Breast epithelium (tissue), 3 donors: ENCODE data around the gene ZNG1F.
"Not testable (repeated sequence)": the region's sequence is repeated elsewhere in the genome, so short reads cannot be mapped to it uniquely, and the experiment has no call there.

ENCODE experiments used
- CTCF ChIP-seq, 3 donors: fragments of 450-650 bp; IDR thresholded peaks; one replicate each; pipeline ENCODE4 v1.5.1; 2016 to 2017; ENCODE audit warnings: antibody characterized with exemption in 3 of 3, mild to moderate bottlenecking in 3 of 3, moderate library complexity in 3 of 3
- POLR2A ChIP-seq: fragments of 450-650 bp; IDR thresholded peaks from one replicate; pipeline ENCODE4 v1.6.1; 2016; ENCODE audit warnings: antibody characterized with exemption, mild to moderate bottlenecking, moderate library complexity
- POLR2AphosphoS5 ChIP-seq, 3 donors: sonication (generic); formaldehyde crosslinking; IDR thresholded peaks; one replicate each; pipeline ENCODE4 v1.6.1; 2017; ENCODE audit warnings: antibody characterized with exemption in 3 of 3

GRCh38 chr9:41230418-41230817 lies 41.3 kb upstream of the ZNG1F start:
- not testable (repeated sequence) for TF ChIP-seq CTCF (IDR thresholded peaks at IDR 0.05); POLR2A; POLR2AphosphoS5 (IDR thresholded peaks at IDR 0.05)
